GM19099 (cell line): Measurements from ENCODE around the gene GAL3ST1.

Source experiments
- POLR2A ChIP-seq: IDR thresholded peaks from 3 replicates; pipeline ENCODE4 v1.6.1; 2011; ENCODE audit warnings: low read depth; ENCODE audit not compliant: insufficient read length; ENCODE audit errors: extremely low read depth

The GAL3ST1 gene

GRCh38 chr22:30575859-30576258 is 1.4 kb upstream of the GAL3ST1 start:
- TF ChIP-seq POLR2A: no peak

- TF ChIP-seq POLR2A: no peak
Observed at GRCh38 chr22:30574997-30575671, 669 bp upstream of the GAL3ST1 start.

- no peak for TF ChIP-seq POLR2A
Observed at GRCh38 chr22:30573594-30574094, 821 bp downstream of the GAL3ST1 start.

- TF ChIP-seq POLR2A: no peak
Observed at GRCh38 chr22:30572840-30573593, 1.4 kb downstream of the GAL3ST1 start.

- TF ChIP-seq POLR2A: no peak
Observed at GRCh38 chr22:30572210-30572609, 2.3 kb downstream of the GAL3ST1 start.

GRCh38 chr22:30569674-30570202 is 4.7 kb downstream of the GAL3ST1 start:
- TF ChIP-seq POLR2A: no peak

GRCh38 chr22:30568137-30568805 is 6.2 kb downstream of the GAL3ST1 start:
- TF ChIP-seq POLR2A: no peak

- TF ChIP-seq POLR2A: no peak
Observed at GRCh38 chr22:30566125-30566524, 8.3 kb downstream of the GAL3ST1 start.

- TF ChIP-seq POLR2A: no peak
Observed at GRCh38 chr22:30565341-30565740, 9.1 kb downstream of the GAL3ST1 start.

GRCh38 chr22:30564761-30565119 is 9.7 kb downstream of the GAL3ST1 start:
- no peak for TF ChIP-seq POLR2A

GRCh38 chr22:30564045-30564760 is 10.3 kb downstream of the GAL3ST1 start:
- no peak for TF ChIP-seq POLR2A

GRCh38 chr22:30562366-30562765 is 12.1 kb downstream of the GAL3ST1 start:
- no peak for TF ChIP-seq POLR2A

- TF ChIP-seq POLR2A: no peak
Observed at GRCh38 chr22:30561402-30562189, 12.9 kb downstream of the GAL3ST1 start.

GRCh38 chr22:30559889-30560288 is 14.6 kb downstream of the GAL3ST1 start:
- TF ChIP-seq POLR2A: no peak
